Iris pigment epithelial cell (primary cell): Measurements from ENCODE around the gene NCEH1.
"Not testable (repeated sequence)": the region's sequence is repeated elsewhere in the genome, so short reads cannot be mapped to it uniquely, and the experiment has no call there.

Source experiments
- DNase-seq: peaks from one replicate; pipeline ENCODE4 v3.0.0-alpha.2; 2011; ENCODE audit warnings: low read depth

Gene NCEH1

DNA sequence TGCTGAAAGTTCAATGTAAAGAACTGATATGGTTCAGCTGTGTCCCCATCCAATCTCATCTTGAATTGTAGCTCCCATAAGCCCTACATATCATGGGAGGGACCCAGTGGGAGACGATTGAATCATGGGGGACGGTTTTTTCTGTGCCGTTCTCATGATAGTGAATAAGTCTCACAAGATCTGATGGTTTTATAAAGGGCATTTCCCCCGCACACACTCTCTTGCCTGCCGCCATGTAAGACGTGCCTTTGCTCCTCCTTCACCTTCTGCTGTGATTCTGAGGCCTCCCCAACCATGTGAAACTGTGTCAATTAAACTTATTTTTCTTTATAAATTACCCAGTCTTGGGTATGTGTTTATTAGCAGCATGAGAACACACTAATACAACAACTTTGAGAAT lies 101.1 kb downstream of the NCEH1 start:
- DNase-seq, result no peak

GRCh38 chr3:172608575-172608974 lies 102.3 kb downstream of the NCEH1 start:
- DNase-seq, result no peak

DNA sequence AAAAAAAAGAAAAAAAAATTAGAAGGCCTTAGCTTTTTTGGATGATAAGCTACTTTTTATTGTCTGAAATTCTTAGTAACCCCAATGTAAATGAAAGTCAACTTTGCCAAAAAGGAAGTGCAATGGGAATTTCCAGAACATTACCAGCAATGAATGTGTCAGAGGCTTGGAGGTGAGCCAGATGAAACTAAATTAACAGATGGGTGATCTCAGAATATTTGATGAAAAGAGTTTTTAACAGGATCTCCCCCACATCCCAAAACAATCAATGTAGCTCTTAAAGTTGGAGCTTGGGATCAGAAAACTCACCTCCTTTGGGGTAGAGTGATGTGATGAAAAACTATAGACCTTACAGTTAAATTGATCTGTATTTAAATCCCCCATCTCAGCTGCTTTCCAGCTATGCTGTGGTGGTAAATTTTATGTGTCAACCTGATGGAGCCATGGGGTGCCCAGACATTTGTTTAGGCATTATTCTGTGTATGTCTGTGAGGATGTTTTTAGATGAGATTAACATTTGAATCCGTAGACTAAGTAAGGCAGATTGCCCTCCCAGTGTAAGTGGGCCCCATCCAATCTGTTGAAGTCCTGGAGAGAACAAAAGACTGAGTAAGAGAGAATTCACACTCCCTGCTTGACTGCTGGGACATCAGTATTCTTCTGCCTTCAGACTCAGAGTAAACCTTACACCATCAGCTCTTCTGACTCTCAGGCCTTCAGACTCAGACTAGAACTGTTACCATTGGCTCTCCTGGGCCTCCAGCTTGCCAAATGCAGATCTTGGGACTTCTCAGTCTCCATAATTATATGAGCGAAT lies 103.4 kb downstream of the NCEH1 start:
- DNase-seq, result peak; percentile 92

- DNase-seq, result peak; percentile 85
Observed at GRCh38 chr3:172606021-172606420, 104.8 kb downstream of the NCEH1 start.

- no peak for DNase-seq
Observed at GRCh38 chr3:172604895-172605646, 105.8 kb downstream of the NCEH1 start.

DNA sequence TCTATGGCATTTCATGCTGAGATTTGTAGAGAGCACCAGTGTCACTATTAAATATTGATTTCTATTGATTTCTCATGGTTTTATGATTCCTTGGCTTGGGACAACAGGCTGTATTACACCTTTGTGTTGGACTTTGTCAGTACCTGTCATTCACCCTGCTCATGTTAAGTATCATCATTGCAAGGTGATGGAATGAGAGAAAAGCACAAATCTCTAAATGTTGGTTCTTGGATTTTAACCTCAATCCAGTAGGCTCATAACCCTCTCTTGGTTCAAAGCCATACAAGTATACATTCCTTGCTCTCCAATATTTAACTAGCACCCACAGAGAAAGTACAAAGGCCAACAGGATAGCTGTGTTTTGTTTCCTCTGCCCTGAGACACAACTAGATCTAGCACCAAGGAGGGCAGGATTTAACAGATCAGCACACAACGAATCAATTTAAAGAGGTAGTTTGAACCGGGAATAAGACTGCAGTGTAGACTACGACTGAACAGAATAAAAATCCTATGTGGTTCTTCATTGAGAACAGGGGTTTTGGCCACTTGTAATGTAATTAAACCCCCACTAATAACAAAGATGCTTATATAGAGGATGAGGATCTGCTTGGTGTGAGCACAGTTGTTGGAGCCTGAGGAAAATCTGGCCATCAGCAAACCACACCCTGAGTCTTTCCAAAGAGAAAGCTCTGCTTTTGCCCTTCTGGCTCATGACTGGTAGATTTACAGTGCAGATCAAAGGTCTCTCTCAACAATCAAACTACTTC lies 109.6 kb downstream of the NCEH1 start:
- no peak for DNase-seq

DNA sequence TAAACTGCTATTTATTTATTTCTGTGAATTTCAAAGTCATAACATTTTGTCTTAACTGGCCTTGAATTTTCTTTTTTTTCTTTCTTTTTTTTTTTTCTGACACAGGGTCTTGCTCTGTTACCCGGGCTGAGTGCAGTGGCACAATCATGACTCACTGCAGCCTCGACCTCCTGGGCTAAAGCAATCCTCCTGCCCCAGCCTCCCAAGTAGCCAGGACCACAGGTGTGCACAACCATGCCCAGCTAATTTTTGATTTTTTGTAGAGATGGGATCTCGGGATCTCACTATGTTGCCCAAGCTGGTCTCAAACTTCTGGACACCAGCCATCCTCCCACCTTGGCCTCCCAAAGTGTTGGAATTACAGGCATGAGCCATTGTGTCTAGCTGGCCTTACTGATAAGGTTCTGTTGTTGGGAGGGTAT lies 110.2 kb downstream of the NCEH1 start:
- DNase-seq, result no peak

GRCh38 chr3:172598904-172599303 lies 112.0 kb downstream of the NCEH1 start:
- no peak for DNase-seq

GRCh38 chr3:172596394-172596706 lies 114.5 kb downstream of the NCEH1 start:
- no peak for DNase-seq

DNA sequence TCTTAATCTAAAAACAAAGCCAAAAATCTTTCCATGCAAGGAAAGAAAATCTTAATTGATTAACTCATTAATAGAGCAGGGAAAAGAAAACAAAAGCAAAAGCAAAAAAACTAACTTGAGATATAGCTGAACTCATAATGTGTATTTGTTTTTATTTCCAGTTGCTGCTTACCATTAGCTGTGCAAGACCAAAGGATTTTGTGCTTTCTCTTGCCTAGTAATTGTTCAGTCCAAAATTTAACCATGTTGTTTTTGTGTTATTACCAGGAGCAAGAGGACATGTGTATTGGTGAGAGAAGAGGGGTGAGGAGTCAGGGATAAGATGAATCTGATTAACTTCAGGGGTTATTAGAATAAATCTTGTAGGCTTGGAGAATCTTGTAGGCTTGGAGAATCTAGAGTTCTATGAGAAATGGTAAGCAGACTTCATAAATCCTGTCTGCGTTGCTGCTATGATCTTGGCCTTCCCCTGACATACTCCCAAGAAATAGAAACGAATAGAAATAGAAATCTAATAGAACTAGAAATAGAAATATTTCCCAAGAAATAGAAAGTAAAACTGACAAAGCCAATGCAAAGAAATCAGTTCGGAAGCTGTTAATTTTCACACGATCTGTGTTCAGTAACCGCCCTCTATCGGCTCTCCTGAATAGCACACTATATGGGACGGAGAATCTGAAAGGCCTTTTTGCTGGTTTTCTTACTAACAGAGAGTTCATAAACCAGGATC lies 115.0 kb downstream of the NCEH1 start:
- peak; percentile 54 for DNase-seq

DNA sequence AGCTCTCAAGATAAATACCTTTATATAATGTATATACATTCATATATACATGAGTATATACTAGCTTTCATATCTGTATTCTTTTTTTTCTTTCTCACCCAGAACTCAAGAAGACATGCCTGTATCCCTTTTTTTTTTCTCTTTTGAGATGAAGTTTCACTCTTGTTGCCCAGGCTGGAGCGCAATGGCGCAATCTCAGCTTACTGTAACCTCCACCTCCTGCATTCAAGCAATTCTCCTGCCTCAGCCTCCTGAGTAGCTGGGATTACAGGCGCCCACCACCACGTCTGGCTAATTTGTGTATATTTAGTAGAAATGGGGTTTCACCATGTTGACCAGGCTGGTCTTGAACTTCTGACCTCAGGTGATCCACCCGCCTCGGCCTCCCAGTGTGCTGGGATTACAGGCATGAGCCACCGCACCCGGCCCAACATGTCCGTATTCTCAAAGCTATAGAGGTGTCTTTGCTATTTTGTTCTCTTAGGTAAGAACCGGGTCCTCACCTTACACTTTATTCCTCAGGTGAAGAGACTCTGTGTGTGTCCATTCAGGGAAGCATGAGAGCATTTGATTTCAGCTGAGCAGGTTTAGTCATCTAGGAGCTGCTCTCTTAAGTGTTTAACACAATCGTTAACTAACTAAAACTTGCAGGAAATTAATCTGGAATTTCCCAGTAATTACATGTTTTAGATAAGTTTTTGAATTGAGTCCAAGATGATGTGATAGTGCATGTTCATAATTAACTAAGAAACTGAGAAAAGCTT lies 115.8 kb downstream of the NCEH1 start:
- not testable (repeated sequence) for DNase-seq

GRCh38 chr3:172592898-172593669 lies 117.8 kb downstream of the NCEH1 start:
- DNase-seq, result no peak

GRCh38 chr3:172591876-172592771 lies 118.7 kb downstream of the NCEH1 start:
- no peak for DNase-seq

GRCh38 chr3:172591125-172591605 lies 119.7 kb downstream of the NCEH1 start:
- no peak for DNase-seq

DNA sequence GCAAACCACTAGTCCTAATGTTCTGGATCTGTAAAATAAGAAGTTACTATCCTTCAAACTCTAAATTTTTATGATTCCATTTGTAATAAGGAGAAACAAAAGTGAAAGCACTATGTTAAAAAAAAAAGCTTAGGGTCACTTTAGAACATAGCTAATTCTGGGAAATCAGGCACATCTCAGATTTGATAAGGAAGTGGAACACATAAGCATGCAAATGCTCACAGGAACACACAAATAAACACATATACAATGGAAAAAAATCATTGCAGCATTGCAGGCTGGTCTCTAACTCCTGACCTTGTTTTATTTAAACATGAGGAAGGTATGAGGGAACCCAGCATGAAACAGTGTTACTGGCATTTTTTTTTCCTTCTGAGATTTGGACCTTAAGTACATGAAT lies 124.4 kb downstream of the NCEH1 start:
- DNase-seq, result peak; percentile 58

GRCh38 chr3:172585954-172586353 lies 124.9 kb downstream of the NCEH1 start:
- no peak for DNase-seq

GRCh38 chr3:172582712-172583111 lies 128.2 kb downstream of the NCEH1 start:
- peak; percentile 75 for DNase-seq

GRCh38 chr3:172581757-172582166 lies 129.1 kb downstream of the NCEH1 start:
- no peak for DNase-seq

DNA sequence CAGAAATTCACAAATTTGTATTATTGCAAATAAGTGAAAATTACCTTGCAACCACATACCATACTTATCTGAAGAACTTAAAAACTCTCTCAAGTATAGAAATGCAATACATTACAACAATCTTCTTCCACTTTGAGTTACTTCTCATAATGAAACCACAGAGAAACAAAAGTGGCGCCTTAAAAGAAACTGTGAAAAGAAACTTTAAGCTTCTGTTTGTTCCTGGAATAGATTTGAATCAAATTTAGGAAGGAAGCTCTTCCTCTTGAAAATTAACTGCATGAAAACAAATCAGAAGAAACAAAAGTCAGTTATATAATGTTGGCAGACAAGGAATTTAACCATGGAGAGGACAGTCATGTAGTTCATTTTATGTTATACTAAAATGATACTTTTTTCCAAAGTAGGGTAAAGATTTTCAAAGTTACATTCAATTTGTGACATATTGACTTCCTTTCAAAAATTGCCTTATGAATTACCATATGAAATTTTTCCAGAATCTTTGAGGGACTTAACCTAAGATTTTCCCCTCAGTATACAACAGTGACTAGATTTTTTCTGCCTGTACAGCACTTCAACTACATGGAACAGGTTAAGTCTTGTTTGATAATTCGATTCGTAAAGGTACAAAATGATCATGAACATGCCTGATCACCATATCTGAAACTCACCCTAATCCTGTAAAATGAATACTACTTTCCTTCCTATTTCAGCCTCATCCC lies 130.0 kb downstream of the NCEH1 start:
- DNase-seq, result no peak
